A204.1 (cell line): ENCODE data around the gene TANGO2.

ENCODE experiments used
- FAIRE-seq: peaks from 2 replicates; lab custom pipeline; 2012; peaks lifted over from hg19 to GRCh38; lab: Jason Lieb, UNC

TANGO2 gene

DNA sequence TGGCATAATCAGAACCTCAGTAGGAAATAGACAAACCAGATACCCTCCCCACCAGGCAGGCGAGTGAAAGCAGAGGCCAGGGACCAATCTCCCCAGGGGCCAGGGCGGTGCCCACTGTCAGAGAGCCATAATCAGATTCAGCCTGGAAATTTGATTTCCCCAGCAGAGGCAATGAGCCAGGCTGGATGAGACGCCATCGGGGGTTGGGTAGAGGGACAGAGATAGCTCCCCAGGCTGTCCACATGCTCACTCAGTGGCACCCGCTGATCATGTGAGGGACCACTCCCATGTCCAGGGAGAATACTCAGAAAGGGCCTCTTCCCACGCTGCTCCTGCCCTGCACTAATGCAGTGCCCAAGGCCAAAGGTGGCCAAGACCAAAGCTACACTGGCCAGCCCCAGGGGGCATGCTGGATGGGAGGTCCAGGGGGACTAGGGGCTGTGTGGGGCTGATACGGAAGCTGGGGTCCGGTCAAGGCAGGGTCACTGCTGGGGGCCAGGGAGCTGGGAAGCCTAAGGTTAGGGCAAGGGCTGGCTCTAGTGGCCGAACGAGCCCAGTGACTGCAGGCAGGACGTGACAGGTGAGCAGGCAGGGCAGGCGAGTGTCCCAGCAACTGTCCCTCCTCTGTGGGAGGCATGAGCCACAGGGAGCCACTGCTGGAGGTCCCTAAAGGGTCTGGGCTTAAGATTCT lies 24.1 kb upstream of the TANGO2 start:
- FAIRE-seq, result no peak

GRCh38 chr22:19997561-19998231 lies 23.2 kb upstream of the TANGO2 start:
- no peak for FAIRE-seq

GRCh38 chr22:19998232-19998951 lies 22.5 kb upstream of the TANGO2 start:
- no peak for FAIRE-seq

GRCh38 chr22:19998991-19999820 lies 21.7 kb upstream of the TANGO2 start:
- no peak for FAIRE-seq

DNA sequence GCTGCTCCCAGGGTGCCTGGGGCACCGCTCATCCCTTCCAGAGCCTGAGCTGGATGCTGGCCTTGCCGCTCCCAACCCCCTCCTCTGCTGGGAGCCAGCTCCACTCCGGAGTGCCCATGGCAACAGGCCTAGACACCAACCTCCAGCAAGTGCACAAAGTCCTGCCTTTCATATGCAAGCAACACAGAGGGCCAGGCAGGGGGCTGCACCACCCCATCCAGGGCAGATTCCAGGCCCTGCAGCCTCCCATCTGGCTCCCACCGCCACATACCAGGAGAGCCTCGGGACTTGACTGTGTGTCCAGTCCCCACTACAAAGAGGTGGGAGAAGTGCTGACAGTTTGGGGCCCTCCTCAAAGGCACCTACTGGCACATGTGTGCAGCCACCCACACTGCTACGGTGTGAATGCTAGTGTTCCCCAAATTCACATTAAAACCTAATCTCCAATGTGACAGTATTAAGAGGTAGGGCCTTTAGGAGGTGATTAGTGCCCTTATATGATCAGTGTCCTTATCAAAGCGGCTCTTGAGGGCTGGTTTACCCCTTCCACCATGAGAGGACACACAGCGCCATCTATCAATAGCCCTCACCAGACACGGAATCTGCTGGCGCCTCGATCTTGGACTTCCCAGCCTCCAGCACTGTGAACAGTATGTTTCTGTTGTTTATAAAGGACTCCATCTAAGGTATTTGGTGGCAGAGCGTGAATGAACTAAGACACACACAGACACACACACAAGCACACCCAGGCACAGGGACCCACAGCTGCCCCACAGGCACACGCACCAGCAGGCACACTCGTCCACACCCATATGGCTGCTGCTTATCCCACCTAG lies 20.4 kb upstream of the TANGO2 start:
- no peak for FAIRE-seq

DNA sequence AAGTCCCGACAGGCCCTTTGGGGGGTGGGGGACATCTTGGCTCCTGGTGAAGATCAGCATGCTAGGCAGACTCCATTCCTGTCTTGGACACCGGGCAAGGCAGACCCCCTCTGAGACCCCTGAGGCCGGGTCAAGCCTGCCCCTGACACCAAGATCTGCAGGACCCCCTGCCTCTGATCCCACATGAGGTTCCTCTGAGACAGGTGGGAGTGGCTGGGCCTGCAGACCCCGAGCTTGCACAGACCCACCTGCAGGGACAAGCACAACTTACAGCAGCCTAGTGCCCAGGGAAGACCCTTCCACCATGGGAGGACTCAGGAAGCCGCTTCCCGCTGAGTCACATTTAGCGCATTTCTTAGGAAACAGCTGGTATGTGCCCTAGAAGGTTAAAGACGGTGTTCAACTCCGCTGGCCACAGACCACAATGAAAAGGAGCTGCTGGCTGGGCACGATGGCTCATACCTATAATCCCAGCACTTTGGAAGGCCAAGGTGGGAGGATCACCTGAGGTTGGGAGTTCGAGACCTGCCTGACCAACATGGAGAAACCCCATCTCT lies 19.8 kb upstream of the TANGO2 start:
- no peak for FAIRE-seq

GRCh38 chr22:20002128-20002527 lies 18.8 kb upstream of the TANGO2 start:
- no peak for FAIRE-seq

GRCh38 chr22:20002636-20003035 lies 18.3 kb upstream of the TANGO2 start:
- no peak for FAIRE-seq

- no peak for FAIRE-seq
These were observed 17.6 kb upstream of the TANGO2 start for GRCh38 chr22:20003304-20003703.

GRCh38 chr22:20004464-20004863 lies 16.4 kb upstream of the TANGO2 start:
- FAIRE-seq, result no peak

GRCh38 chr22:20008221-20008995 lies 12.5 kb upstream of the TANGO2 start:
- FAIRE-seq, result no peak

DNA sequence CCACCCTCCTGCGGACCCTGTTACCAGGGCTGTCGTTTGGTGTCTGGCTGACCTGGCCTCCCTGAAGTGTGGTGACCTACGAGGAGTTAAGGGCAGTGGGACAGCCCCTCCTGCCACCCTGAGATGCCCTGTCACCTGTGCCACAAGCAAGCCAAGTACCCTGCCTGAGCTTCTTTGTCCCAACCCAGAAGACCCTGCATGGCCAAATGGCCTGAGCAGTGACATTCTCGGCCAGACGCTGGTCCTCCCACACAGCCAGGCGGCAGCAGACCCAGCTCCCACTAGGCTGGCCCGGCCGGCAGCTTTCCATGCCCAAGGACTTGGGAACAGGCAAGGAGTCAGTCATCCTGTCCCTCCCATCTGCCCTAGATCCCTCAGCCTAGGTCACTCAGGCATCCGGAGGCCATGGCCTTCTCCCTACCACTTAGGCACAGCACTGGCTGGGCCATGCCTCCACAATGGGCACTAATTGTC lies 11.9 kb upstream of the TANGO2 start:
- FAIRE-seq, result no peak

- no peak for FAIRE-seq
These were observed 11.2 kb upstream of the TANGO2 start for GRCh38 chr22:20009582-20010306.

DNA sequence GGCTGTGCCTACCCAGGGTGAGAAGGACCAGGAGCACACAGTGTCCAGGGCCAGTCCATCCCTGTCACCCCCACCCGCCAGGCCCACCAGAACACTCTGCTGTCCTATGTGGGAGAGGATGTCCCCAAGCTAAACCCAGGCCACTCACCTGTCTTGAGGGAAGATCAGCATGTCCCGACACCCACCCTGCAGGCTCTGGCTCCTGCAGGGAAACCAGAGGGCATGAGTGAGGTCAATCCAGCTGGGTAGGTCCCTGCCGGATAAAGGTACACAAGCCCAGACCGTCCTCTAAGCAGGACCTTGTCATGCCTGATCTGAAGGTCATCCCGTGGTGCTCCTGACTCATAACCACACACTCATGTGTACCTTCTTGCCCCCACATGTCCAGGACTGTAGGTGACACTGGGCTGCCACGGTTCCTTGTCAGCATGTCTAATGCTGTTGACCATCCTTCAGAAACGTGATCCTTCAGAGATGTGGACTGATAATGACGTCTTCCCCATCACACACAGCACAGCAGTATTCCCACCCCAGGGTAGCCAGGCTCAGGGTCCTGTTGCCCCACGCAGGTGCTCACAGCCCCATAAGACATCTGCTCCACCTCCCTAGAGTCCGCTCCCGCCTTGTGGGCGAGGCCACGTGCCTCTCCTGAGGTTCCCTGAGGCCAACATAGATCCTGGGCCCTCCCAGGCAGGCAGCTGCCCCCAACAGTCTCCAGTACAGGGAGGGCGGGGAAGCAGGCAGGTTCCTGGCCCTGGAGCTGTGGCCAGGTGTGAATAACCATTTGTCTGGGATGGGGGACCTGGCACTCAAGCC lies 10.4 kb upstream of the TANGO2 start:
- no peak for FAIRE-seq

- no peak for FAIRE-seq
These were observed 9.6 kb upstream of the TANGO2 start for GRCh38 chr22:20011123-20011992.

DNA sequence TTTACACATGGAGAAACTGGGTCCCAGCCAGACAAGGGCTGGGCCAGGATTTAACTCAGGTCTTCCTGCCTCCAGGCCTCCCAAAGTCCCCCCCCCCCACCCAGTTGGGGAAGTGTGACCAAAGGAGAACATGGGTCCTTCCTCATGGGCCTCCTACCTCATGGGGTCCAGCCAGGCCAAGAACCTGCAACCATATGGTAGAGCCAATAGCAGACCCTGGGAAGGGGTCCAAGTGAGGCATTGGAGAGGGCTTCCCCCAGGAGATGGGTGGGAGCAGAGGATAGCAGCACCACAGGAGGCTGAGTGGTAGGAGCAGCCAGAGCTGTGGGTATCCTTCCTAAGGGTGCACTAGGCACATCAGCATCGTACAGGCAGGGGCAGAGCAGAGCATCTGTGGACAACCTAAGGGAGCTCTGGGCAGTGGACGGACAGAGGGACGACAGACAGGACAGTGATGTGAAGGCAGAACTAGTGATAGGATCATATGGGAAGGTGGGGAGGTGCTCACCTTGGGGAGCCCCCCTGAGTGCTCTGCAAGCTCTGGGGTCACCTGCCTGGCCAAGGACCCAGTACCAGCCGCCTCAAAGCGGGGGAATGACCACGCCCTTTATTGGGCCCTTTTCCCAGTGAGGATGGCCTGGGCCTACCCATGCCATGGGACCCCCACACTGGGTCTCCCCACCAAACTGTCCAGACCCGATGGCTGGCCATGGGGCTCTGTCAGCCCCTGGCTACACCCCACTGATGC lies 8.7 kb upstream of the TANGO2 start:
- FAIRE-seq, result no peak

- FAIRE-seq, result no peak
These were observed 8.1 kb upstream of the TANGO2 start for GRCh38 chr22:20012741-20013331.
